Esophagus (tissue), 2 donors: Measurements from ENCODE around the gene NT5M. TPM values are rescaled to one million over a fixed set of nuclear protein-coding genes. Genes with fewer than 3 reads are reported as not detected.

Experiments used
- polyA plus RNA-seq, 2 donors: library from polyadenylated mRNA; stranded (reverse); fragments of 200-250 nt; gene quantifications; one replicate each; pipeline ENCODE4 v1.2.3, GENCODE V29; 2013
- donor health status: healthy with polysubstance abuse.
- donor health status: Bipolar disorder and iron deficiency.

NT5M gene
- polyA plus RNA-seq, 2 donors: 2.1 to 2.4 TPM

Other genes starting within 250 kb of the NT5M start
- 1 to 10 TPM; 1.2 TPM for gene PLD6, start 97.0 kb upstream of the NT5M start, polyA plus RNA-seq
- 10 to 100 TPM; 10.3 to 16.3 TPM for gene FLCN, start 66.2 kb upstream of the NT5M start, polyA plus RNA-seq
- 10 to 100 TPM; 19.2 to 58.3 TPM for gene COPS3, start 22.1 kb upstream of the NT5M start, polyA plus RNA-seq
- 1 to 10 TPM; 6.7 to 8.6 TPM for gene MED9, start 173.6 kb downstream of the NT5M start, polyA plus RNA-seq
- gene RASD1, start 193.0 kb downstream of the NT5M start, polyA plus RNA-seq: 1 to 10 TPM in 1 of 2 donors, under 1 TPM in 1; 0.83 to 1.6 TPM